D721Med (cell line): ENCODE measurements around the gene MYLK4.

Source experiments
- DNase-seq: peaks from one replicate; pipeline ENCODE4 v3.0.0; 2011; ENCODE audit warnings: low spot score; ENCODE audit not compliant: insufficient read length
- FAIRE-seq: peaks from 2 replicates; lab custom pipeline; 2011; peaks lifted over from hg19 to GRCh38; lab: Jason Lieb, UNC
- TF ChIP-seq, protein P1 (sequence below): IDR thresholded peaks from 2 replicates; pipeline ENCODE4 v1.5.1; 2012; ENCODE audit warnings: mild to moderate bottlenecking, control low read depth; ENCODE audit not compliant: insufficient read depth; ENCODE audit errors: missing control alignments

MYLK4 gene

DNA sequence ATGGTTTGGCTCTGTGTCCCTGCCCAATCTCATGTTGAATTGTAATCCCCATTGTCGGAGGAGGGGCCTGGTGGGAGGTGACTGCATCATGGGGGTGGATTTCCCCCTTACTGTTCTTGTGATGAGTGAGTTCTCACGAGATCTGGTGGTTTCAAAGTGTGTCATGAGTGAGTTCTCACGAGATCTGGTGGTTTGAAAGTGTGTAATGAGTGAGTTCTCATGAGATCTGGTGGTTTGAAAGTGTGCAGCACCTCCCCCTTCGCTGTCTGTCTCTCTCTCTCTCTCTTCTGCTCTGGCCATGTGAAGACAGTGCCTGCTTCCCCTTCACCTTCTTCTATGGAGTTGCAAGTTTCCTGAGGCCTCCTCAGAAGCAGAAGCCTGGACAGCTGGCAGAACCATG lies 87.6 kb downstream of the MYLK4 start:
- FAIRE-seq = no peak
- TF ChIP-seq, protein P1, sequence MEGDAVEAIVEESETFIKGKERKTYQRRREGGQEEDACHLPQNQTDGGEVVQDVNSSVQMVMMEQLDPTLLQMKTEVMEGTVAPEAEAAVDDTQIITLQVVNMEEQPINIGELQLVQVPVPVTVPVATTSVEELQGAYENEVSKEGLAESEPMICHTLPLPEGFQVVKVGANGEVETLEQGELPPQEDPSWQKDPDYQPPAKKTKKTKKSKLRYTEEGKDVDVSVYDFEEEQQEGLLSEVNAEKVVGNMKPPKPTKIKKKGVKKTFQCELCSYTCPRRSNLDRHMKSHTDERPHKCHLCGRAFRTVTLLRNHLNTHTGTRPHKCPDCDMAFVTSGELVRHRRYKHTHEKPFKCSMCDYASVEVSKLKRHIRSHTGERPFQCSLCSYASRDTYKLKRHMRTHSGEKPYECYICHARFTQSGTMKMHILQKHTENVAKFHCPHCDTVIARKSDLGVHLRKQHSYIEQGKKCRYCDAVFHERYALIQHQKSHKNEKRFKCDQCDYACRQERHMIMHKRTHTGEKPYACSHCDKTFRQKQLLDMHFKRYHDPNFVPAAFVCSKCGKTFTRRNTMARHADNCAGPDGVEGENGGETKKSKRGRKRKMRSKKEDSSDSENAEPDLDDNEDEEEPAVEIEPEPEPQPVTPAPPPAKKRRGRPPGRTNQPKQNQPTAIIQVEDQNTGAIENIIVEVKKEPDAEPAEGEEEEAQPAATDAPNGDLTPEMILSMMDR = no peak
- DNase-seq = no peak

DNA sequence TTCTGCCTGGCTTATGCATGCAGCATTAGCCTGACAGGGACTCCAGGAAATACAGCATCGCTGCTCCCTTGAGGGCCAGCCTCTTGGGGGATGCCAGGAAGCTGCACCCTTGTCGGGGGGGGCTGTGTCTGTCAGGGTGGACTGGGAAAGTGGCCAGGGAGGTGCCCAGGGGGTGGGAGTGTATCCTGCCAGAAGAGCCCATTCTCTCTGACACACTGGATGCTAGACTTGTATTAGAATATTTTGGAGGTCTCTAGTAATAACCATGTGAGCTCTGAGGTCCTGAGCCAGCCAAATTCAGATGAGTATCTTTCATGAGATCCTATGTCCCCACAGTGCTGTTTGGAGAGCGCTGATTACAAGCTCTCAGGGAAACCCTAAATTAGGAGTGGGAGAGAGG lies 89.1 kb downstream of the MYLK4 start:
- FAIRE-seq (no peak), DNase-seq (no peak)
- TF ChIP-seq, protein P1 = no peak

DNA sequence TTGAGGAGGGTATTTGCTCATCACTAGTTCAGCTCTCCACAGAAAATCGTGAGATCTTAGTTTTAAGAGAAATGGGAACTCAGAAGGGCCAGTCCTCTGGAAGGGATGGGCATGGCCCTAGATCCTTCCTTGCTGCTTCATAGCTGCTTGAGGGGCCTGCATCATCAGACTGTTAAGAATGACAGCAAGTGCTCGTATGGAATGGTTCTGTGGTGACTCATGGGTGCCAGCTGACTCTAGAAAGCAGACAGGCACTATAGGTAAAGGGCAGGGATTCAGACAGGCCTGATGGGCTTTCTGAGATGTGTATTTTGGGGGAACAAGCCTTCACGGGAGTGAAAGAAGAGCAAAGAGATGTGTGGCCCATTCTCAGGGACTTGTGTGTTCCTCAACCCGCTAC lies 90.8 kb downstream of the MYLK4 start:
- TF ChIP-seq, protein P1 = no peak
- DNase-seq (no peak), FAIRE-seq (no peak)

DNA sequence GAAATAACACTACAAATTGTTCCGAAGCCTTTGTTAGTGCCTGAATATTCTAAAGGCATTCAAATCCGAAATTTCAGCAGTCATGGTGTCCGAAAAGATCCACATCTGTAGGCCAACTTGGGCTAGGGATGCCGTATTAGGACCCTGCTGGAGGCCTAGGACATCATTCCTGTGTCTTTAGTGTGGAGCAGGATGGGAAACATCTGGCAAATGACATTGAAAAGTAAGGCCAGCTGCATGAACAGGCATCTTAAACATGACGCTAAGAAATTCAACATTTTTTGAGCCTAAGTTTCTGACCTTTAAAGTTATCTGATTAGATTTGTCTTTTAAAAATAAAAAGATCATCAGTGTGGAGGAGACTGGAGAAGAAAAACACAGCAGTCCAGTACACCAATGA lies 91.3 kb downstream of the MYLK4 start:
- DNase-seq (no peak), FAIRE-seq (no peak)
- TF ChIP-seq, protein P1 = no peak

DNA sequence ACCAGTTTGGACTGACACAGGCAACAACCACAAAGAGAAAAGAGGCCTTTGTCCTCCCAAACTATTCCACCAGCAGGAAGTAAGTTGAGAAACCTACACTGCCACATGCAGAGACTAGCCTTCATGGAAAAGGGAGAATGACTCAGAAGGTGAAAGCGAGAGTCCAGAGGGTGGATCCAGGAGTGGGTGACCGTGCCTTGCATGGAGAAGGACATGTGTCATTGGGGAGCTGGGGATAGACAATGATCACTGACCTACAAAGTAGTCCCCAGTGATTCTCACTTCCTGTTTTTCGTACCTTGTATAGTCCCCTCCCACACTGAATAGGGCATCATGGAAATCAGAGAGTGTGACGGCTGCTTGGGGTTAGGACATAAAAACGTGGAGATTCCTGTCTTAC lies 91.9 kb downstream of the MYLK4 start:
- TF ChIP-seq, protein P1 = no peak
- FAIRE-seq (no peak), DNase-seq (no peak)

DNA sequence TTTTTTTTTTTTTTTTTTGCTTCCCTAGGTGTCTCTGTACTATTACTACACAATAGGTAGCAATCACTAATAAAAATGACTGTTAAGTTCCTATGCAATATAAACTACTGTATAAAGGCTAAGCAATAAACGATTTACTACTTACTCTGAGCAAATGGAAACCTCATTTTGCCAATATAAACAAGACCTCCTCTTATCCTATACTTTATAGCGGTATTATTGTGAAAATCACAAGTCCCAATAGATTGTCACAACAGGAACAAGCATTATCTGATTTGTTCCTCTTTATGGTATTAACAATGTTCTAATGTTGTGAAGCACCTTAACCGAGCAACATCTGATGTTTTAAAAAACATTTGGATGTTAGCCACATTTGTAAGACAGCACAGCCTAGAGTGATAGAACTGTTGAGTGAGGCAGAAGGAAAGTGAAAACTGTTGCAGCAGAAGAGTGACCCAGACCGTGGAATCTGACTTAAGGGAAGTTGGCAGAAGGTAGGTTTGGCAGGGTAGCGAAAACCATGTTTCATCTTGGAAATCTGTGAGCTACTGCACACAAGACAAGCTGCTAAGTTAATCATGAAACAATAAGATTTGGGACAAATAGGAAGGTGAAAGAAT lies 94.2 kb downstream of the MYLK4 start:
- DNase-seq (no peak), FAIRE-seq (no peak)
- TF ChIP-seq, protein P1 = no peak

DNA sequence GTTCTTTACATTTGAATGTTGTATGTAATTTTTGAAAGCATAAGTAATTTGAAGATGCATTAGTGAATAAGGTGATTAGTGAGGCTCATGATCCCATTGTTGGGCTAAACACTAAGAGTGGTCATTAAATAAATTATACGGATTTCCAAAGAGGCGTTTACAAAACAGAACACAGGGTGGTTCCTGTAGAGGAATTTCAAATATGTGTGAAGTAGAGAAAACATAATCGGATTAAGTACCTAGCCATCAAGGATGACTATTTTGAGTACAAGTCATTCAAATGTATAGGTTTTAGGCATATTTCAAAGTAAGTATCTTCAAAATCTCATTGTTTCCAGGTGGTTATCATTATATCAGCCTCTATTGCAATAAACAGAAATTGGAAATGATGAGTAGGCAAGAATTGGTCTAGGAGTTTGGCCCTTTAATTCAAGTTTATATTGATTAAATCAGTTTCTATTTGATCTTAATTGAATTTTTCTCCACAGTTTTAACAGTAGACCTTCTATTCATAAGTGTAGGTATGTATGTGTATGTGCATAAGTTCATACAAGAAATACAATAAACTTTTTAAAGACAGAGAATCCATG lies 94.8 kb downstream of the MYLK4 start:
- TF ChIP-seq, protein P1 = no peak
- no peak for FAIRE-seq
- DNase-seq = no peak
